GM18499 (cell line): Measurements from ENCODE around the gene VGF.

ENCODE experiments used
- ATAC-seq: cut with Tn5 transposase; IDR thresholded peaks from one replicate; pipeline ENCODE4 v1.9.1; 2021; ENCODE audit warnings: moderate number of reproducible peaks; ENCODE audit not compliant: insufficient read depth, unreplicated experiment

VGF gene

DNA sequence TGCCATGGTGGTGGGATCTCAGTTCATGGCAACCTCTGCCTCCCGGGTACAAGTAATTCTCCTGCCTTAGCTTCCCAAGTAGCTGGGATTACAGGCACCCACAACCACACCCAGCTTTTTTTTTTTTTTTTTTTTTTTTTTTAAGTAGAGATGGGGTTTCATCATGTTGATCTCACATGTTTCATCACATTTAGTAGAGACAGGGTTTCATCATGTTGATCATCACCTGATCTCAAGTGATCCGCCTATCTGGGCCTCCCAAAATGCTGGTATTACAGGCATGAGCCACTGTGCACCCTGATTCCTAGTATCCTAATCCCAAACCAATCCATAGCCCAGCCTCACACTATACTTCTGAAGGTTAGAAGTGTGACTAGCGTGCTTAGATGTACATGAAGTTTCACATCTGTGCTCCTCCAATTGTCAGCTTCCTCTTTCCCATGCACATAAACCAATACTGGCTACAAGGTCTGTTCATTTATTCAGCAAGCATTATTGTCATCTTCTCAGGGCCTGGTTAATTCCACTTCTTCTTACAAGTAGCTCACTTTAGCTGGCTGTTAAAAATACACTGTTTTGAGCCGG is 21.6 kb upstream of the VGF start:
- ATAC-seq = no peak

GRCh38 chr7:101186194-101186593 is 20.8 kb upstream of the VGF start:
- no peak for ATAC-seq

GRCh38 chr7:101185258-101185839 is 20.0 kb upstream of the VGF start:
- no peak for ATAC-seq

- ATAC-seq = no peak
These were observed 14.9 kb upstream of the VGF start, which contains the start of gene NAT16 for GRCh38 chr7:101180130-101180755. Gene NAT16 (minus strand): TSS chr7:101180293. CDS start chr7:101174807, 5,486 bp downstream.

DNA sequence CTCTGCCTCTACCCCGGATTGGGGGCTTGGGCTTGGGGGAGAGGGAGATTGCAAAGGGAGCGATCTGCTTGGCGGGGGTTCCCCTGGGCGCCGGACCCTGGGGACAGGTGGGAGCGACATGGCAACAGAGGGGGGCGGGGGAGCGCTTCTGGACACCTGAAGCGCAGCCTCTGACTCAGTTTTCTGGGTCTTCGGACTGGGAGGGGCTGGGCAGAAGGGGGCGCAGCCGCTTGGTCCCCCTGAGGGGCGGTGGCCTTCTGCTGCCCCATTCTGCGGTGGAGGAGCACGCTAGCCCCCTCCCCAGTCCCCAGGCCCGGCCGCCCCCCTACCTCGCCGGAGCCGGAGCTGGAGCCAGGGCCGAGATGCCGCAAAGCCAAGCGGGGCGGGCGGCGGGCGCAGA is 14.3 kb upstream of the VGF start:
- no peak for ATAC-seq

GRCh38 chr7:101179117-101179516 is 13.7 kb upstream of the VGF start:
- ATAC-seq = no peak

- no peak for ATAC-seq
These were observed 12.3 kb upstream of the VGF start for GRCh38 chr7:101177644-101178043.

DNA sequence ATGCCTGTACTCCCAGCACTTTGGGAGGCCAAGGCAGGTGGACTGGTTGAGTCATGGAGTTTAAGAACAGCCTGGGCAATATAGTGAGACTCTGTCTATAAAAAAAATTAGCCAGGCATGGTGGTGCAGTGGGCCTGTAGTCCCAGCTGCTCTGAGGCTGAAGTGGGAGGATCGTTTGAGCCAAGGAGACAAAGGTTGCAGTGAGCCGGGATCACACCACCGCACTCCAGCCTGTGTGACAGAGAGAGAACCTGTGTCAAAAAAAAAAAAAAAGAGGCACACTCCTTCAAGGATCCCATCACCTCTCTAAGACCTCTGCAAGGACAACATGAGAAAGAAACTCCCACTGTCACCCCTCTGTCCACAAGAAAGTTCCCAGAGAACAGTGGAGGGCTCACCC is 10.3 kb upstream of the VGF start:
- no peak for ATAC-seq

DNA sequence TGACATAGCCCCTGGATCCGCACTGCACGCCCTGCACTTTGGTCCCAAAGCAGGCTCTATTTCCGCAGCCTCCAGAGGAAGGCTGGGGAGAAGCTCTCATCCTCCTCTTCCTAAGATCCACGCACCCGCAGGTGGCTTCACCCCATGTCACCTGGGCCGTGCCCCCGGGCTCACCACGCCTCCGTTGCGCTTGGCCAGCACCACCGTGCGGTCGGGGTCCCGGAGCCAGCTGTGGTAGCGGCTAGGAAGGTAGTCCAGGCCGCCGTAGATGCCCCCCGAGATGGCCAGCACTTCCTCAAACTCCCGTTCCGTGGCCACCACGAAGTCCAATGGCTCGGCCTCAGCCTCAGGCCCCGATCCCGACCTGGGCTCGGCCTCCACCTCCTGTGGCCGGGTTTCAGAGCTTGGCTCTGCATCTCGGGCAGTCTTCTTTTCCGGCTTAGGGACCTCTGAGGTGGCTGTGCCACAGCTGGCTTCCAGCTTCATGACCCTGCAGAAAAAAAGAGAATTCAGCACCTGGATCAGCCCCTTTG is 9.0 kb upstream of the VGF start:
- ATAC-seq = no peak

DNA sequence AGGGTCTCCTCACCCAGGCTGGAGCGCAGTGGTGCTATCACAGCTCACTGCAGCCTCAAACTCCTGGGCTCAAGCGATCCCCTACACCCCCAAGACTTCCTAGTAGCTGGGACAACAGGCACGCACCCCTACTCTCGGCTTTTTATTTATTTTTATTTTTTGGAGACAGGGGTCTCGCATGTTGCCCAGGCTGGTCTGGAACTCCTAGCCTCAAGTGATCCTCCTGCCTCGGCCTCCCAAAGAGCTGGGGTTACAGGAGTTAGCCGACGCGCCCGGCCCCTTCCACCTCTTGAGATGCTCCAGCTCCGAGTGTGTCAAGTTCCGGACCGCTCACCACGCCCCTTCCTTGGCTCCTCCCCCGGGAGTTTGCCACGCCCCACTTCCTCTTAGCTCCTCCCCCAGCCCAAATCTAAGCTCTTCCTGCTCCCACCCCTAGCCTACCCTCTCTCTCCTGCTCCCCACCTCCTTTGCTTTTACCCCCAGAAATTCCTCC is 8.4 kb upstream of the VGF start:
- no peak for ATAC-seq

GRCh38 chr7:101172854-101173751 is 7.7 kb upstream of the VGF start:
- no peak for ATAC-seq

DNA sequence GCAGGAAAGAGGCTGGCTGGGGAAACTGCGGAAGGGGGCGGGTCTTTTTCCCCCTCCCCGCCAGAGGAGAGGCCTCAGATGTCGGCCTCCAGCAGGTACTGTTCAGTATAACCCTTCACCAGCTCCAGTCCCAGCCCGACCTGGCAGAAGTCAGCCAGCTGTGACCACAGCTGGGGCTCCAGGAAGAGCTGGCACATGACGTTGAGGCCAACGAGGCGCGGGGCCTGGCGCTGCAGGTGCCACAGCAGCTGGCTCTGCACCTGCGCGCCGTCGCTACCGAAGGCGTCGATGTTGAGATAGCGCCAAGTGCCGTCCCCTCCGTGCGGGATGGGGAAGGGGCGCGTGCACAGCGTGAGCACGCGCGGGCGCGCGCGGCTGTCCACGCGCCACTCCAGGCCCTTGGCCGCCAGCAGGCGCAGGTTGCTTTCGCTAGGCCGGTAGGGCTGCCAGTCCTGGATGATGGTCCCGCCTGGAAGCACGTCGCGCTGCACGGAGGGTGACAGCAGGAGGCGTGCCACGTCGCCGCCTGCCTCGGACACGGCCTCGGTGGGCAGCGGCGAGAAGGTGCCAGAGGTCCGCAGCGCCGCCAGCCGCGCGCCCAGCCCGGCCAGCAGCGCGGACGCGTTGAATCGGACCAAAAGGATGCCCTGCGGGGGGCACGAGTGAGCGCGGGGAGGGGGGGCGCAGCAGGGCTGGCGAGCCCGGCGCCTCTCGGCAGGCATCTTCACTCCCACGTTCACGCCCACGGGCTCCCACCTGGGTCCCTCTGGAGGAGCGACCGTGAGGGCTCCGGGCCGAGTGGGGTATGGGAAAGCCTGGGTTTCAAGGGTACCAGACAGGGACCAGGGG is 6.9 kb upstream of the VGF start:
- ATAC-seq = no peak

- no peak for ATAC-seq
These were observed 6.1 kb upstream of the VGF start for GRCh38 chr7:101171442-101171837.

GRCh38 chr7:101170617-101171441 is 5.5 kb upstream of the VGF start:
- no peak for ATAC-seq

DNA sequence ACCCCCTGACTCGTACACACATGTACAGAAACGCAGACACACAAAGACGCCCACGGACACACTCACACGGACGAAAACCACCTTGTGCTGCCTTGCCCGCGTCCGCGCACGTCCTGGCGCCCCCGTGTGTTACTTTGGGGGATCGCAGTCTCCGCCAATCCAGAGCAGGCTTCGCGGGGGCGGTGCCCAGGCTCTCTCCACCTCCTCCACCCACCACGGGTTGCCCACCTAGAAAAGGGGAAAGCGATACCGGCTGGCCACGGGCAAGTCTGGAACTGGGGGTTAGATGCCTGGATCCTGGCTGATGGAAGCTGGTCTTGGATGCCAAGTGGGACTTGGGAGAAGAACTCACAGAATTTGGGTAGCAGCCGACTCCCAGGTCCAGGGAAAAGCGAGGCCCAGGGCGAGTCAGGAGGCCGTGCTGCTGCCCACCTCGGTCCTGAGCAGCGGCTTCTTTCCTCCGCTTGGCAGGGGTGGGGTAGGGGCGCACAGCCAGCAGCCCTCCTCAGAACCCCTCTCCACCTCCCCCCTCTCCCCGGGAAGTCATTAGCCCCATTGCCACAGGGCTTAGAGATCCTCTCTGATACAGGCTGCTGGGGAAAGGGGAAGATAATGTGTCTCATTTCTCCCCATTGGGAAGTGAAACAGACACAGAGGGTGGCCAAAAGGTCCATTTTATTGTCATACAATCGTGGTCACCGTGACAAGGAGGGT is 4.6 kb upstream of the VGF start:
- ATAC-seq = no peak

DNA sequence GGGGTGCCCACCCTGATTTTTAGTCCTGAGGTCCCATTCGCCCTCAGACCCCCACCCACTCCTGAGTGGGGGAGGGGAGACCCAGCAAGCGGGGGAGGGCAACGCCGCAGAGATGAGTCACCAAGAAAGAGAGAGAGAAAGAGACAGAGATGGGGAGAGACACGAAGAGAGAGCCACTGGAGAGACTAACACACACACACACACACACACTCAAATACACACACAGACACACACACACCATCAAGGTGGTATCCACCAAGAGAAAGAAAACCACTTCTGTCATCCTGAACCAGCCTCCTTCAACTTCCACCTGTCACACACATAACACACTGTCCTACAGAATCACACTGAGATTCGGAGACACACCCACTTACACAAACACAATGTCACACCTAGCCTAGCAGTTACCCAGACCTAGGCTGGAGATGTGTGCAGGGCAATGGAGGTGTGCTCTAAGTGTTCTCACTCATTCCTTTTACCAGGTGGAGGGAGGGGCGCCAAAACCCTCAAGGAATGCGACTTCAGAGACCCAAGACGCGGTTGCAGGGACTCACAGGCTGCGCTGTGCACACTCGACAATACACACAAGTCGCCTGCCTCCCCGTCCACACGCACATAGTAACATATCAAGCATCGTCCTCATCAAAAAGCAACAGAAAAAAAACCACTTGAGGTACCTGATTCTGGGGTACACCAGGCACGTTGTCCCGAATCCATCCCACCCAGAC is 3.9 kb upstream of the VGF start:
- ATAC-seq = no peak

DNA sequence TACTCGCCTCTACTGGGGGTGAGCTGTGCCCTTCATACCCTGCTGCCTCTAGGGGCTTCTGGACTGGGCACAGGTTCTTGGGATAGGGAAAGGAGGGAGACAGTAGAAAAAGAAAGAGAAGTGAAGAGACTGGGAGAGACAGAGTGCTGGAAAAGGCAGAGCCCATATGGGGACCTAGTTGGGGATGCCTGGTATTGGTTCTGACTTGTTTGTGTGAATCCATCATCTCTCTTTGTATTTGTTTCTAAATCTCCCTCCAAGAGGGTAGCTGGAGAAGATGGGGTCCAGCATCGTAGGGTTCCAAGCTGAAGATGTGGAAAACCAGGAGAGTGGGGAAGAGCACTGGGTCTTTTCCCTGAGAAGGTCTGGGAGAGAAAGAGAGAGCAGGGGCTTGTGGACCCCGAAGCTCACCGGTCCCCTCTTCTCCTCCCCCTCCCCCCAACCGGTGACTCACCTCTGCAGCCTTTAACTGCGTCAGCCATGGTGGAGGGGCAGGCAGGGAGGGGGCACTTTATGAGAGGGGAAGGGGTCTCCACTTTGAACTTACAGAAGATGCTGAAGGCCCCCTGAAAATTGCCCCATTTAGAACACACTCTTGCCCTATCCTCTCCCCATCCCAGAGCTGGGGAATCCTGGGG is 3.2 kb upstream of the VGF start:
- no peak for ATAC-seq
